KG1 (cell line): ENCODE measurements around the gene C11orf58.
A peak's percentile ranks its signal among the peaks of the same experiment; 100 is the strongest.

ENCODE experiments used
- DNase-seq: peaks from one replicate; lab custom pipeline; 2025; lab: John Stamatoyannopoulos, UW

Gene C11orf58

GRCh38 chr11:16804104-16804947 lies 65.9 kb downstream of the C11orf58 start:
- DNase-seq, result no peak

- DNase-seq, result no peak
Observed at GRCh38 chr11:16805938-16806337, 67.5 kb downstream of the C11orf58 start.

GRCh38 chr11:16806791-16807190 lies 68.3 kb downstream of the C11orf58 start:
- DNase-seq, result no peak

- DNase-seq, result peak; percentile 29
Observed at GRCh38 chr11:16807306-16807705, 68.9 kb downstream of the C11orf58 start.
